Fibroblast of mammary gland (primary cell): Measurements from ENCODE around the gene ATP11A.

Experiments
- DNase-seq: peaks from one replicate; pipeline ENCODE4 v3.0.0-alpha.2; 2010; ENCODE audit warnings: low read depth
- H3K4me3 ChIP-seq: 2 replicates; pipeline ENCODE4 v1.5.1; 2011; ENCODE audit warnings: low read depth, mild to moderate bottlenecking, low read length, moderate library complexity; ENCODE audit not compliant: control insufficient read depth
- TF ChIP-seq, protein P1 (sequence below): conservative IDR thresholded peaks from 2 replicates; pipeline ENCODE4 v1.5.1; 2011; ENCODE audit warnings: low read depth, low read length, inconsistent platforms; ENCODE audit not compliant: control insufficient read depth, insufficient read depth

Gene ATP11A

GRCh38 chr13:112889351-112890290, 199.8 kb downstream of the ATP11A start:
- no peak for DNase-seq
- TF ChIP-seq, protein P1, sequence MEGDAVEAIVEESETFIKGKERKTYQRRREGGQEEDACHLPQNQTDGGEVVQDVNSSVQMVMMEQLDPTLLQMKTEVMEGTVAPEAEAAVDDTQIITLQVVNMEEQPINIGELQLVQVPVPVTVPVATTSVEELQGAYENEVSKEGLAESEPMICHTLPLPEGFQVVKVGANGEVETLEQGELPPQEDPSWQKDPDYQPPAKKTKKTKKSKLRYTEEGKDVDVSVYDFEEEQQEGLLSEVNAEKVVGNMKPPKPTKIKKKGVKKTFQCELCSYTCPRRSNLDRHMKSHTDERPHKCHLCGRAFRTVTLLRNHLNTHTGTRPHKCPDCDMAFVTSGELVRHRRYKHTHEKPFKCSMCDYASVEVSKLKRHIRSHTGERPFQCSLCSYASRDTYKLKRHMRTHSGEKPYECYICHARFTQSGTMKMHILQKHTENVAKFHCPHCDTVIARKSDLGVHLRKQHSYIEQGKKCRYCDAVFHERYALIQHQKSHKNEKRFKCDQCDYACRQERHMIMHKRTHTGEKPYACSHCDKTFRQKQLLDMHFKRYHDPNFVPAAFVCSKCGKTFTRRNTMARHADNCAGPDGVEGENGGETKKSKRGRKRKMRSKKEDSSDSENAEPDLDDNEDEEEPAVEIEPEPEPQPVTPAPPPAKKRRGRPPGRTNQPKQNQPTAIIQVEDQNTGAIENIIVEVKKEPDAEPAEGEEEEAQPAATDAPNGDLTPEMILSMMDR, result no peak
- no peak overlapping the region for H3K4me3 ChIP-seq

GRCh38 chr13:112890316-112891145, 200.7 kb downstream of the ATP11A start:
- DNase-seq, result no peak
- no peak overlapping the region for H3K4me3 ChIP-seq
- TF ChIP-seq, protein P1, result no peak

DNA sequence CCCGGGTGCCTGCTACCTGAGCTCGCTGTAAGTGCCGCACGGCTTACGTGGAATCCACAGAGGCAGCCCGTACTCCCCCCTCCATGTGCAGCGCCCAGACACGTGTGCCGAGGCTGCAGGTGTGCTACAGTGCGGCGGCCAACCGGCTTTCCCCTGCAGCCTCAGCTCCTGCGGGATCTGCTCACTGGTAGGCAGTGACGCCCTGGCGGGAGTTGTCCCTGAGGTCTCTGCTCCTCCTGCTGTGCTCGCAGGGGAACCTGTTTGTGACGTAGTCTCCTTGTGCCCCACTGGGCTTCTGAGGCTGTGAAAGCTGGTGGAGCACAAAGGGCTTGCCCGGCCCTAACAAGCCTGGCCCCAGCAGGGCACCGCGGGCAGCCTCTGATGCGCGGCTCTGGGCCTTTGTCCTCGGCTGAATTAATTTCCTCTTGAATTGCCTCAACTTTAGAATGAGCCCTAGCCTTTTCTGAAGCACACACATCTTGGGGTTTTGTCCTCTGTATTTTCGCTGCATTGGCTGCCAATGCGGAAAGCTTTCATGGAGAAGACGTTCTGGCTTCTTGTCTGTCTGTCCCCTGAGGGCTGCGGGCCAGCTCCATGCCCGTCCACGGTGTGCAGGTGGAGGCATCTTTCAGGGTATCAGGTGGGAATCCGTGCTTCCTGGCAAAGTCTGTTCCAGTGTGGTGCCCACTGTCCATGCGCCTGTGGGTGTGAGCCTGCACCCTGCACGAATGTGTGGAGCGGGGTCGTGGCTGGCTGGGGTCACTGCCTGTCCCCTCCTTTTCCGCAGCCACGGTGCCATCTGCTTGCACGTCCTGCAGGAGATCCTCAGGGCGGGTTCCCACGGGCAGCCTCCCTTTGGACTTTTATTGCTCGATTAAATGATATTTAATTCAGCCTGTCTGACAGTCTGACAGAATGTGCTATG, 201.9 kb downstream of the ATP11A start:
- H3K4me3 ChIP-seq, result no peak overlapping the region
- DNase-seq, result no peak
- TF ChIP-seq, protein P1, result no peak

DNA sequence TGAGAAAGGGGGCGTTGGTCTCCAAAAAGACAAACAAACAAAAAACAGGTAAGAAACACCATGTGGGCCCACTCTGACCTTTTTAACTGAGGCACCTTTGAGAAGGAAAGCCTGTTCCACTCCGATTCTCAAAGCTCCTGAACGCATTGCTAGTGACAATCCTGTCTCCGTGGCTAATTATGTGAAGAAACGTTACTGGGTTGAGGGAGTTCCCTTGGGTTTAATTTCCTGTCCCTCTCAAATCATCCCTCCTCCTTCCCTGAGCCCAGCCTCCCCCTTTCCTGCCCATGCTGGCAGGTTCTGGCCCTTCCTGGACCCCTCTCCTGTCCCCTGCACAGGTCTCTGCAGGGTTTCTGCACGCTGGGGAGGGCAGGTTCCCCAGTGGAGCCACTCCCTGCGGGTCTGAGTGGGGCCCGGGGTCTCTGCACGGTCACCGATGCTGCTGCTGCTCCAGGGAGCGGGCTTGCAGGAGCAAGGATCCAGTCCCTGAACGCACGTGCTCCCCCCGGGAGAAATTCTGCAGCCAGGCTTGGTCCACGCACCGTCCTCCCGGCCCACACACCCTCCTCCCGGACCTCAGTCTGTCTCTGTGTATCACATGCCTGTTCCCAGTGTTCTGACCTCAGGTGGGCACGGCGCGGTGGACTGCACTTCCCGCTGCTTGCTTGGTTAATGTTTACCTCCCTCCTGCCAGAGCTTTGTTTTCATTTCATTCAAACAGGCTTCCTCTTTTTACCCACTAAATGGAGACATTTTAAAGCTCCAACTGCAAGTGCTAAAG, 202.8 kb downstream of the ATP11A start:
- H3K4me3 ChIP-seq, result no peak overlapping the region
- no peak for DNase-seq
- TF ChIP-seq, protein P1, result no peak

GRCh38 chr13:112893207-112893569, 203.3 kb downstream of the ATP11A start:
- no peak for DNase-seq
- TF ChIP-seq, protein P1, result no peak
- H3K4me3 ChIP-seq, result no peak overlapping the region
